Hepatocyte (in vitro differentiated cells): Measurements from ENCODE around the gene COPS6.

Experiments used
- EZH2 ChIP-seq: fragments of 200-600 bp; sonication (generic); IDR thresholded peaks from 2 replicates; pipeline ENCODE4 v1.6.1; 2016; ENCODE audit warnings: antibody characterized with exemption, mild to moderate bottlenecking, borderline replicate concordance
- TF ChIP-seq, protein P1 (sequence below): fragments of 200-600 bp; sonication (generic); IDR thresholded peaks from 2 replicates; pipeline ENCODE4 v1.5.1; 2016; ENCODE audit warnings: antibody characterized with exemption, mild to moderate bottlenecking; ENCODE audit not compliant: poor library complexity

DNA sequence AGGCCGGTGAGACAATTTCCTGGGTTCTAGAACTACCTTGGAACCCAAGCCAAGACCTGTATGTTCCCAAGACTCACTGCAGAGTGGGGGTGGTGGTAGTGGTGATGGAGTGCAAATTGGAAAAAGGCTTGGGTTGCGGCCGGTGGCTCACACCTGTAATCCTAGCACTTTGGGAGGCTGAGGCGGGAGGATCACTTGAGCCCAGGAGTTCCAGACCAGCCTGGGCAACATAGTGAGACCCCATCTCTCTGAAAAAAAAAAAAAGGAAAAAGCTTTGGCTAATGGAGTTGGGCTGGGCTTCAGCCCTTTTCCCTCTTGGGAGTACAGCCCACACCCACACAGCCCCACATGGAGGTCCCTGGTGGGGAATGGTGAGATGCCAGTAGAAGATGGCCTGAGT is 16.8 kb downstream of the COPS6 start:
- TF ChIP-seq, protein P1, sequence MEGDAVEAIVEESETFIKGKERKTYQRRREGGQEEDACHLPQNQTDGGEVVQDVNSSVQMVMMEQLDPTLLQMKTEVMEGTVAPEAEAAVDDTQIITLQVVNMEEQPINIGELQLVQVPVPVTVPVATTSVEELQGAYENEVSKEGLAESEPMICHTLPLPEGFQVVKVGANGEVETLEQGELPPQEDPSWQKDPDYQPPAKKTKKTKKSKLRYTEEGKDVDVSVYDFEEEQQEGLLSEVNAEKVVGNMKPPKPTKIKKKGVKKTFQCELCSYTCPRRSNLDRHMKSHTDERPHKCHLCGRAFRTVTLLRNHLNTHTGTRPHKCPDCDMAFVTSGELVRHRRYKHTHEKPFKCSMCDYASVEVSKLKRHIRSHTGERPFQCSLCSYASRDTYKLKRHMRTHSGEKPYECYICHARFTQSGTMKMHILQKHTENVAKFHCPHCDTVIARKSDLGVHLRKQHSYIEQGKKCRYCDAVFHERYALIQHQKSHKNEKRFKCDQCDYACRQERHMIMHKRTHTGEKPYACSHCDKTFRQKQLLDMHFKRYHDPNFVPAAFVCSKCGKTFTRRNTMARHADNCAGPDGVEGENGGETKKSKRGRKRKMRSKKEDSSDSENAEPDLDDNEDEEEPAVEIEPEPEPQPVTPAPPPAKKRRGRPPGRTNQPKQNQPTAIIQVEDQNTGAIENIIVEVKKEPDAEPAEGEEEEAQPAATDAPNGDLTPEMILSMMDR, result no peak
- no peak for TF ChIP-seq EZH2
